Fibroblast of villous mesenchyme (primary cell): ENCODE measurements around the gene MGST2. TPM values are rescaled to one million over a fixed set of nuclear protein-coding genes. Genes with fewer than 3 reads are reported as not detected.
A peak's percentile ranks its signal among the peaks of the same experiment; 100 is the strongest.

Experiments
- DNase-seq: peaks from one replicate; pipeline ENCODE4 v3.0.0-alpha.2; 2010; ENCODE audit warnings: low read depth
- H3K4me3 ChIP-seq: 2 replicates; pipeline ENCODE4 v1.5.1; 2011; ENCODE audit warnings: low read depth, mild to moderate bottlenecking, low read length
- total RNA-seq: library from RNA; depleted of rRNA; stranded (reverse); fragments of >200 nt; gene quantifications from 2 replicates; pipeline ENCODE4 v1.2.3, GENCODE V29; 2012
- TF ChIP-seq, protein P1 (sequence below): IDR thresholded peaks from 2 replicates; pipeline ENCODE4 v1.5.1; 2012; ENCODE audit warnings: low read depth, mild to moderate bottlenecking, low read length; ENCODE audit not compliant: insufficient read depth

MGST2 gene
- total RNA-seq, 1 donor = 16.8 TPM

- no peak overlapping the region for H3K4me3 ChIP-seq
- DNase-seq = no peak
- TF ChIP-seq, protein P1, sequence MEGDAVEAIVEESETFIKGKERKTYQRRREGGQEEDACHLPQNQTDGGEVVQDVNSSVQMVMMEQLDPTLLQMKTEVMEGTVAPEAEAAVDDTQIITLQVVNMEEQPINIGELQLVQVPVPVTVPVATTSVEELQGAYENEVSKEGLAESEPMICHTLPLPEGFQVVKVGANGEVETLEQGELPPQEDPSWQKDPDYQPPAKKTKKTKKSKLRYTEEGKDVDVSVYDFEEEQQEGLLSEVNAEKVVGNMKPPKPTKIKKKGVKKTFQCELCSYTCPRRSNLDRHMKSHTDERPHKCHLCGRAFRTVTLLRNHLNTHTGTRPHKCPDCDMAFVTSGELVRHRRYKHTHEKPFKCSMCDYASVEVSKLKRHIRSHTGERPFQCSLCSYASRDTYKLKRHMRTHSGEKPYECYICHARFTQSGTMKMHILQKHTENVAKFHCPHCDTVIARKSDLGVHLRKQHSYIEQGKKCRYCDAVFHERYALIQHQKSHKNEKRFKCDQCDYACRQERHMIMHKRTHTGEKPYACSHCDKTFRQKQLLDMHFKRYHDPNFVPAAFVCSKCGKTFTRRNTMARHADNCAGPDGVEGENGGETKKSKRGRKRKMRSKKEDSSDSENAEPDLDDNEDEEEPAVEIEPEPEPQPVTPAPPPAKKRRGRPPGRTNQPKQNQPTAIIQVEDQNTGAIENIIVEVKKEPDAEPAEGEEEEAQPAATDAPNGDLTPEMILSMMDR = no peak
Observed at GRCh38 chr4:139676913-139677585, 11.4 kb downstream of the MGST2 start.

DNA sequence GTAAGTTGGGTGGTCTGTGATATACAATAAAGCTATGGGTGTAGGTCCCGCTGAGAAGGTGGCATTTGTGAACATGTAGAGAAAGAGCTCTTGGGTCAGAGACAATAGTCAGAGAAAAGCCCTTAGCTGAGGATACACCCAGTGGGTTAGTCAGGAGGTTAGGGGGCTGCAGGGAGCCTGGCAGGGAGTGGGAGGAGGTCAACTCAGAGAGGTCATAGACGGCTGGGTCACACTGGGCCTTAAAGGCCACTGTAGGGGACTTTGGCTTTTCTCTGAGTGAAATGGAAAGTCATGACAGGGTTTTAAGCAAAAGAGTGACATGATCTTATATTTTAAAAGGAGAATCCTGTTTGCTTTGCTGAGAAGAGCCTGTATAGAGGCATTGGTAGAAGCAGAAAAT lies 16.7 kb downstream of the MGST2 start:
- TF ChIP-seq, protein P1 = no peak
- no peak overlapping the region for H3K4me3 ChIP-seq
- no peak for DNase-seq

- TF ChIP-seq, protein P1 = no peak
- H3K4me3 ChIP-seq = no peak overlapping the region
- DNase-seq = no peak
Observed at GRCh38 chr4:139682741-139683151, 17.1 kb downstream of the MGST2 start.

GRCh38 chr4:139684351-139684750 lies 18.7 kb downstream of the MGST2 start:
- peak; percentile 31 for DNase-seq
- H3K4me3 ChIP-seq = no peak overlapping the region
- TF ChIP-seq, protein P1 = no peak

DNA sequence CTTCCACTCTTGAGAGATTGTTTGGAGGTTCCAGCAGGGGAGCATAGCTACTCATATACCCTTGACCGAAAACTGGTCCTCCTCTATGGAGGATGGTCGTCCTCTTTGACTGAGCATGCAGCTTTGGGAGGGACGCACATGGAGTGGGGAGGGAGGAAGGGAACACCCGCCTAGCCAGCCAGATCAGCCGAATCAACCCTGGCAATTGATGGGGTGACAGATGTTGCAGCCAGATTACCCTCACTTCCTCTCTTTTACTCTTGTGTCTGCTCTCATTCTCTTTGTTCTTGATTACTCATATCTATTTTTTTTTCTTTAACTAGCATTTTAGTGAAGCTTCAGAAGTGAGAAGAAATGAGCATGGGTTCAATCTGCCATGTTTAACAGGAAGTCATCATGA lies 19.6 kb downstream of the MGST2 start:
- no peak for DNase-seq
- TF ChIP-seq, protein P1 = no peak
- no peak overlapping the region for H3K4me3 ChIP-seq

DNA sequence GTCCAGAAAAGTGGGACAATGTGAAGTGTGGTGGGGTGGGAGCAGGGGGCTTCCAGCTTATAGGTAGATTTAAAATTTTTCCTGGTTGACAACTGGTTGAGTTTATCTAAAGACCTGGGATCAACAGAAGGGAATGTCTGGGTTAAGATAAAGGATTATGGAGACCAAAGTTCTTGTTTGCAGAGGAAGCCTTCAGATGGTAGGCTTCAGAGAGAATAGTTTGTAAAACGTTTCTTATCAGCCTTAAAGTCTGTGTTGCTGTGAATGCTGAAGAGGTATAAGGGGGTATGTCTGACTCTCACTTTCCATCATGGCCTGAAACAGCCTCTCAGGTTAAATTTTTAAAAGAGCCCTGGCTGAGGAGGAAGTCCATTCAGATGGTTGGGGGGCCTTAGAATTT lies 20.5 kb downstream of the MGST2 start:
- no peak for DNase-seq
- H3K4me3 ChIP-seq = no peak overlapping the region
- TF ChIP-seq, protein P1 = no peak

- TF ChIP-seq, protein P1 = no peak
- DNase-seq = no peak
Observed at GRCh38 chr4:139686988-139687387, 21.4 kb downstream of the MGST2 start.

More at GRCh38 chr4:139686988-139687387, 21.4 kb downstream of the MGST2 start:
- H3K4me3 ChIP-seq = no peak overlapping the region
